ENCODE results near the gene IGSF5.

- TF ChIP-seq CTCF (IDR thresholded peaks at IDR 0.05; ENCODE audit: insufficient read depth, low read length) (no peak), GABPA (IDR thresholded peaks at IDR 0.05; ENCODE audit: low read depth) (no peak), SPI1 (IDR thresholded peaks at IDR 0.05; ENCODE audit: borderline replicate concordance, low read depth) (no peak), POLR2AphosphoS5 (IDR thresholded peaks at IDR 0.05; ENCODE audit: low read depth) (no peak), REST (IDR thresholded peaks at IDR 0.05; ENCODE audit: insufficient replicate concordance, low read depth) (no peak)
Measured at GRCh38 chr21:39727401-39728120, 17.4 kb upstream of the IGSF5 start.

All from HL-60 (cell line).